ENCODE results near the gene ETNK2.
A peak's percentile ranks its signal among the peaks of the same experiment; 100 is the strongest.

ETNK2 gene

GRCh38 chr1:204176049-204176448 is 24.2 kb upstream of the ETNK2 start:
- DNase-seq, result no peak

- no peak for DNase-seq
Measured at GRCh38 chr1:204174958-204175357, 23.1 kb upstream of the ETNK2 start.

- no peak for DNase-seq
Measured at GRCh38 chr1:204172404-204173029, 20.7 kb upstream of the ETNK2 start.

GRCh38 chr1:204171751-204172178 is 19.9 kb upstream of the ETNK2 start:
- no peak for DNase-seq

GRCh38 chr1:204170494-204171155 is 18.8 kb upstream of the ETNK2 start:
- DNase-seq, result no peak

GRCh38 chr1:204169858-204170257 is 18.0 kb upstream of the ETNK2 start:
- DNase-seq, result no peak

GRCh38 chr1:204167730-204168129 is 15.9 kb upstream of the ETNK2 start:
- DNase-seq, result no peak

GRCh38 chr1:204166219-204166618 is 14.4 kb upstream of the ETNK2 start, which contains the start of gene REN:
Gene REN, minus strand, starts transcription at chr1:204166337. Its CDS starts 44 bp downstream, at chr1:204166293.
- no peak for DNase-seq

GRCh38 chr1:204162494-204163074 is 10.7 kb upstream of the ETNK2 start:
- DNase-seq, result peak; percentile 80

- no peak for DNase-seq
Measured at GRCh38 chr1:204161609-204162493, 10.0 kb upstream of the ETNK2 start.

- no peak for DNase-seq
Measured at GRCh38 chr1:204157962-204158361, 6.1 kb upstream of the ETNK2 start.

GRCh38 chr1:204155881-204156280 is 4.0 kb upstream of the ETNK2 start:
- DNase-seq, result no peak

GRCh38 chr1:204154568-204155255 is 2.9 kb upstream of the ETNK2 start:
- peak; percentile 17 for DNase-seq

- DNase-seq, result no peak
Measured at GRCh38 chr1:204153667-204154066, 1.8 kb upstream of the ETNK2 start.

GRCh38 chr1:204152310-204153044 is 633 bp upstream of the ETNK2 start:
- no peak for DNase-seq

GRCh38 chr1:204150702-204151551 is 917 bp downstream of the ETNK2 start:
- no peak for DNase-seq

GRCh38 chr1:204149635-204150565 is 1.9 kb downstream of the ETNK2 start:
- DNase-seq, result no peak

GRCh38 chr1:204149107-204149506 is 2.7 kb downstream of the ETNK2 start:
- no peak for DNase-seq
